Trophoblast cell (in vitro differentiated cells and primary cell): Measurements from ENCODE around the gene ABTB2.

Experiments
- DNase-seq, 2 donors: peaks; one replicate each; pipeline ENCODE4 v3.0.0-alpha.2; 2016
- H2AFZ ChIP-seq: 2 replicates; pipeline ENCODE4 v1.6.1; 2013; ENCODE audit warnings: low read length, moderate library complexity, mild to moderate bottlenecking; ENCODE audit not compliant: insufficient read depth, poor library complexity
- H2AK5ac ChIP-seq: 2 replicates; pipeline ENCODE4 v1.6.1; 2013; ENCODE audit warnings: mild to moderate bottlenecking, low read length
- H2BK120ac ChIP-seq: 2 replicates; pipeline ENCODE4 v1.6.1; 2013; ENCODE audit warnings: low read length, mild to moderate bottlenecking, moderate library complexity; ENCODE audit not compliant: insufficient read depth, poor library complexity
- H2BK12ac ChIP-seq: 2 replicates; pipeline ENCODE4 v1.6.1; 2013; ENCODE audit warnings: mild to moderate bottlenecking, low read length, moderate library complexity
- H2BK5ac ChIP-seq: 2 replicates; pipeline ENCODE4 v1.6.1; 2013; ENCODE audit warnings: low read length, low read depth, moderate library complexity, mild to moderate bottlenecking; ENCODE audit not compliant: poor library complexity
- H3K14ac ChIP-seq: 2 replicates; pipeline ENCODE4 v1.6.1; 2013; ENCODE audit warnings: mild to moderate bottlenecking, low read length
- H3K18ac ChIP-seq: 2 replicates; pipeline ENCODE4 v1.6.1; 2013; ENCODE audit warnings: mild to moderate bottlenecking, low read length
- H3K23ac ChIP-seq: 2 replicates; pipeline ENCODE4 v1.6.1; 2013; ENCODE audit warnings: low read length
- H3K27ac ChIP-seq: 2 replicates; pipeline ENCODE4 v1.5.1; 2013; ENCODE audit warnings: low read depth, mild to moderate bottlenecking, inconsistent platforms, low read length, moderate library complexity
- H3K27me3 ChIP-seq: 2 replicates; pipeline ENCODE4 v1.6.1; 2013; ENCODE audit warnings: inconsistent platforms, mild to moderate bottlenecking, low read length, moderate library complexity; ENCODE audit not compliant: insufficient read depth
- H3K36me3 ChIP-seq, 2 experiments: 1 replicate in 1 of 2; 2 replicates in 1 of 2; pipeline ENCODE4 v1.6.1; 2013; ENCODE audit warnings: low read length in 2 of 2, mild to moderate bottlenecking in 2 of 2, moderate library complexity in 1 of 2; ENCODE audit not compliant: insufficient read depth in 2 of 2, control insufficient read depth in 1 of 2
- H3K4ac ChIP-seq: 2 replicates; pipeline ENCODE4 v1.6.1; 2013; ENCODE audit warnings: low read depth, mild to moderate bottlenecking, low read length, moderate library complexity
- H3K4me1 ChIP-seq, 2 experiments: 1 replicate in 1 of 2; 2 replicates in 1 of 2; pipeline ENCODE4 v1.6.1; 2013; ENCODE audit warnings: low read length in 2 of 2, mild to moderate bottlenecking in 2 of 2, moderate library complexity in 1 of 2; ENCODE audit not compliant: insufficient read depth in 2 of 2, control insufficient read depth in 1 of 2
- H3K4me2 ChIP-seq: 2 replicates; pipeline ENCODE4 v1.6.1; 2013; ENCODE audit warnings: inconsistent platforms, mild to moderate bottlenecking, low read length, moderate library complexity
- H3K4me3 ChIP-seq: 2 replicates; pipeline ENCODE4 v1.5.1; 2013; ENCODE audit warnings: mild to moderate bottlenecking, low read depth, low read length, inconsistent platforms
- H3K79me1 ChIP-seq: one replicate; pipeline ENCODE4 v1.6.1; 2013; ENCODE audit warnings: low read length
- H3K79me2 ChIP-seq: 2 replicates; pipeline ENCODE4 v1.6.1; 2013; ENCODE audit warnings: low read length, mild to moderate bottlenecking; ENCODE audit not compliant: control insufficient read depth, insufficient read depth, poor library complexity
- H3K9ac ChIP-seq: 2 replicates; pipeline ENCODE4 v1.6.1; 2013; ENCODE audit warnings: mild to moderate bottlenecking, low read length
- H3K9me3 ChIP-seq: 2 replicates; pipeline ENCODE4 v1.6.1; 2013; ENCODE audit warnings: low read depth, mild to moderate bottlenecking, control low read depth, inconsistent platforms, low read length; ENCODE audit not compliant: insufficient read depth
- H4K12ac ChIP-seq: 2 replicates; pipeline ENCODE4 v1.6.1; 2013; ENCODE audit warnings: low read depth, mild to moderate bottlenecking, low read length, moderate library complexity
- H4K8ac ChIP-seq: 2 replicates; pipeline ENCODE4 v1.6.1; 2013; ENCODE audit warnings: low read depth, mild to moderate bottlenecking, low read length, moderate library complexity
- H4K91ac ChIP-seq: one replicate; pipeline ENCODE4 v1.6.1; 2013; ENCODE audit warnings: low read depth, mild to moderate bottlenecking, low read length, moderate library complexity
- WGBS: extraction: QIAGEN DNeasy Blood & Tissue Kit; methylation state at CpG from one replicate; pipeline ENCODE4 v1.1.7; 2013; ENCODE audit warnings: missing lambda C conversion rate; ENCODE audit not compliant: insufficient read length, insufficient coverage; ENCODE audit errors: extremely low coverage; 5-methylcytosine and 5-hydroxymethylcytosine counted together

The ABTB2 gene

GRCh38 chr11:34335801-34336200 is 22.0 kb downstream of the ABTB2 start:
- Histone ChIP-seq H4K91ac (no peak overlapping the region), H3K9me3 (no peaks in the 10 kb centered on the region), H3K27ac (no peak overlapping the region), H2BK5ac (no peak overlapping the region), H2AFZ (no peak overlapping the region), H3K14ac (no peak overlapping the region), H3K4me2 (no peak overlapping the region), H3K79me1 (no peaks in the 10 kb centered on the region), H2BK12ac (no peak overlapping the region), H3K4me3 (no peak overlapping the region), H3K4me1 (peaks cover 3 to 12% of the 10 kb centered on the region in 2 experiments), H4K12ac (no peak overlapping the region), H3K9ac (no peak overlapping the region), H3K36me3 (no peaks in the 10 kb centered on the region), H3K18ac (no peak overlapping the region), H3K23ac (no peak overlapping the region), H3K79me2 (no peaks in the 10 kb centered on the region), H3K4ac (no peak overlapping the region), H2AK5ac (no peak overlapping the region), H2BK120ac (no peak overlapping the region), H3K27me3 (no peaks in the 10 kb centered on the region), H4K8ac (no peak overlapping the region)
- no peak for DNase-seq
- WGBS: no CpG with 5 or more reads among the region's 5 CpGs

- Histone ChIP-seq H3K4me1 (peaks cover 3 to 12% of the 10 kb centered on the region in 2 experiments), H2BK5ac (no peak overlapping the region), H2AFZ (no peak overlapping the region), H3K4me3 (no peak overlapping the region), H3K23ac (no peak overlapping the region), H2BK120ac (no peak overlapping the region), H2AK5ac (no peak overlapping the region), H3K27ac (no peak overlapping the region), H3K18ac (no peak overlapping the region), H3K36me3 (no peaks in the 10 kb centered on the region), H3K4ac (no peak overlapping the region), H3K14ac (no peak overlapping the region), H3K27me3 (no peaks in the 10 kb centered on the region), H4K8ac (no peak overlapping the region), H3K9ac (no peak overlapping the region), H2BK12ac (no peak overlapping the region), H3K9me3 (no peaks in the 10 kb centered on the region), H3K4me2 (no peak overlapping the region), H4K91ac (no peak overlapping the region), H4K12ac (no peak overlapping the region), H3K79me2 (no peaks in the 10 kb centered on the region), H3K79me1 (no peaks in the 10 kb centered on the region)
- no CpG with 5 or more reads among the region's 2 CpGs for WGBS
- no peak for DNase-seq
These were observed 22.5 kb downstream of the ABTB2 start for GRCh38 chr11:34335331-34335730.

GRCh38 chr11:34333787-34334186 is 24.0 kb downstream of the ABTB2 start:
- Histone ChIP-seq H3K9me3 (no peaks in the 10 kb centered on the region), H2AFZ (no peak overlapping the region), H3K4me1 (peaks cover 6 to 14% of the 10 kb centered on the region in 2 experiments), H3K9ac (no peak overlapping the region), H3K14ac (no peak overlapping the region), H3K23ac (no peak overlapping the region), H3K4ac (no peak overlapping the region), H2BK120ac (no peak overlapping the region), H4K12ac (no peak overlapping the region), H4K8ac (no peak overlapping the region), H3K27ac (no peak overlapping the region), H3K4me3 (no peak overlapping the region), H2BK12ac (no peak overlapping the region), H3K27me3 (no peaks in the 10 kb centered on the region), H3K79me2 (no peaks in the 10 kb centered on the region), H3K36me3 (no peaks in the 10 kb centered on the region), H4K91ac (no peak overlapping the region), H3K18ac (no peak overlapping the region), H2AK5ac (no peak overlapping the region), H3K4me2 (no peak overlapping the region), H3K79me1 (no peaks in the 10 kb centered on the region), H2BK5ac (no peak overlapping the region)
- no peak for DNase-seq
- WGBS: no CpG with 5 or more reads among the region's 3 CpGs

- no peaks in the 10 kb centered on the region for H3K27me3 ChIP-seq
- no peak overlapping the region for H2AK5ac ChIP-seq
- no peak overlapping the region for H4K12ac ChIP-seq
- H3K14ac ChIP-seq: no peak overlapping the region
- H3K4me1 ChIP-seq: peaks cover 6 to 14% of the 10 kb centered on the region in 2 experiments
- H3K9me3 ChIP-seq: no peaks in the 10 kb centered on the region
- no peak overlapping the region for H3K23ac ChIP-seq
- H3K36me3 ChIP-seq: no peaks in the 10 kb centered on the region
- no peak overlapping the region for H2BK5ac ChIP-seq
- H3K18ac ChIP-seq: no peak overlapping the region
- H3K4me3 ChIP-seq: no peak overlapping the region
- H3K79me2 ChIP-seq: no peaks in the 10 kb centered on the region
- H3K27ac ChIP-seq: no peak overlapping the region
- H3K4ac ChIP-seq: no peak overlapping the region
- no peaks in the 10 kb centered on the region for H3K79me1 ChIP-seq
- H2BK12ac ChIP-seq: no peak overlapping the region
- H4K8ac ChIP-seq: no peak overlapping the region
- H3K9ac ChIP-seq: no peak overlapping the region
- no peak overlapping the region for H3K4me2 ChIP-seq
- WGBS: no CpG with 5 or more reads among the region's 3 CpGs
- no peak overlapping the region for H4K91ac ChIP-seq
- no peak overlapping the region for H2BK120ac ChIP-seq
- DNase-seq: peak in 1 of 2 donors; percentile 24
- H2AFZ ChIP-seq: no peak overlapping the region
These were observed 25.3 kb downstream of the ABTB2 start for GRCh38 chr11:34332524-34332923.
